Neuronal stem cell (in vitro differentiated cells): ENCODE results near the gene NECTIN4.

Experiments
- DNase-seq: peaks from one replicate; pipeline ENCODE4 v3.0.0-alpha.2; 2013; ENCODE audit warnings: low spot score
- H2AFZ ChIP-seq: one replicate; pipeline ENCODE4 v1.6.1; 2013; ENCODE audit warnings: mild to moderate bottlenecking, low read length, inconsistent platforms
- H2AK5ac ChIP-seq: 2 replicates; pipeline ENCODE4 v1.6.1; 2013; ENCODE audit warnings: low read depth, mild to moderate bottlenecking, inconsistent platforms, low read length, moderate library complexity, mixed read lengths
- H2BK120ac ChIP-seq: 2 replicates; pipeline ENCODE4 v1.6.1; 2013; ENCODE audit warnings: low read depth, mild to moderate bottlenecking, inconsistent platforms, low read length, moderate library complexity, mixed read lengths
- H2BK12ac ChIP-seq: one replicate; pipeline ENCODE4 v1.6.1; 2013; ENCODE audit warnings: low read length, inconsistent platforms
- H2BK15ac ChIP-seq: 2 replicates; pipeline ENCODE4 v1.6.1; 2013; ENCODE audit warnings: mild to moderate bottlenecking, low read length, inconsistent platforms, mixed read lengths
- H2BK5ac ChIP-seq: one replicate; pipeline ENCODE4 v1.6.1; 2013; ENCODE audit warnings: inconsistent platforms, mild to moderate bottlenecking, low read length, moderate library complexity
- H3K14ac ChIP-seq: one replicate; pipeline ENCODE4 v1.6.1; 2013; ENCODE audit warnings: low read length, inconsistent platforms
- H3K18ac ChIP-seq: 2 replicates; pipeline ENCODE4 v1.6.1; 2013; ENCODE audit warnings: low read length, inconsistent platforms
- H3K23ac ChIP-seq: 2 replicates; pipeline ENCODE4 v1.6.1; 2013; ENCODE audit warnings: low read depth, mild to moderate bottlenecking, mixed read lengths, low read length, inconsistent platforms; ENCODE audit not compliant: poor library complexity
- H3K27ac ChIP-seq: replicated peaks from 3 replicates; pipeline ENCODE4 v1.5.1; 2013; ENCODE audit warnings: low read length, inconsistent platforms
- H3K27me3 ChIP-seq, 3 experiments: 2 replicates each; pipeline ENCODE4 v1.6.1; 2013; ENCODE audit warnings: low read length in 3 of 3, mild to moderate bottlenecking in 2 of 3, inconsistent platforms in 1 of 3, low read depth in 1 of 3, mixed read lengths in 1 of 3, moderate library complexity in 1 of 3; ENCODE audit not compliant: control insufficient read depth in 3 of 3, insufficient read depth in 3 of 3
- H3K36me3 ChIP-seq, 2 donors: replicated peaks in 1 of 2; 2 replicates each; pipeline ENCODE4 v1.6.1; 2013; ENCODE audit warnings: low read length in 2 of 2; ENCODE audit not compliant: control insufficient read depth in 2 of 2, insufficient read depth in 2 of 2
- H3K4ac ChIP-seq: 2 replicates; pipeline ENCODE4 v1.6.1; 2013; ENCODE audit warnings: inconsistent platforms, mild to moderate bottlenecking, low read length, moderate library complexity
- H3K4me1 ChIP-seq, 2 donors: 1 replicate in 1 of 2; 2 replicates in 1 of 2; pipeline ENCODE4 v1.6.1; 2013; ENCODE audit warnings: low read length in 2 of 2, low read depth in 1 of 2; ENCODE audit not compliant: control insufficient read depth in 2 of 2, insufficient read depth in 1 of 2
- H3K4me2 ChIP-seq: one replicate; pipeline ENCODE4 v1.6.1; 2013; ENCODE audit warnings: mild to moderate bottlenecking, low read length, inconsistent platforms; ENCODE audit not compliant: insufficient read depth, poor library complexity, severe bottlenecking
- H3K4me3 ChIP-seq, 2 donors: 2 replicates each; pipeline ENCODE4 v1.5.1; 2013; ENCODE audit warnings: low read length in 2 of 2, mild to moderate bottlenecking in 2 of 2, inconsistent platforms in 1 of 2, moderate library complexity in 1 of 2
- H3K79me1 ChIP-seq: one replicate; pipeline ENCODE4 v1.6.1; 2013; ENCODE audit warnings: low read depth, mild to moderate bottlenecking, inconsistent platforms, low read length, moderate library complexity
- H3K9ac ChIP-seq: one replicate; pipeline ENCODE4 v1.6.1; 2013; ENCODE audit warnings: mild to moderate bottlenecking, low read depth, low read length, inconsistent platforms; ENCODE audit not compliant: poor library complexity
- H3K9me3 ChIP-seq, 2 donors: replicated peaks in 1 of 2; 2 replicates each; pipeline versions ENCODE3 to v1.6.1; 2013; ENCODE audit warnings: low read length in 2 of 2, mild to moderate bottlenecking in 2 of 2, inconsistent platforms in 1 of 2, low read depth in 1 of 2, mixed read lengths in 1 of 2, moderate library complexity in 1 of 2; ENCODE audit not compliant: control insufficient read depth in 2 of 2, insufficient read depth in 1 of 2
- H4K8ac ChIP-seq: one replicate; pipeline ENCODE4 v1.6.1; 2013; ENCODE audit warnings: low read depth, mild to moderate bottlenecking, inconsistent platforms, low read length, moderate library complexity
- H4K91ac ChIP-seq: one replicate; pipeline ENCODE4 v1.6.1; 2013; ENCODE audit warnings: low read length, low read depth, mild to moderate bottlenecking, inconsistent platforms; ENCODE audit not compliant: poor library complexity
- WGBS, 2 donors: extraction: QIAGEN DNeasy Blood & Tissue Kit; methylation state at CpG; one replicate each; pipeline ENCODE4 v1.1.7; 2013; ENCODE audit warnings: missing lambda C conversion rate in 2 of 2, mixed read lengths in 1 of 2; ENCODE audit not compliant: insufficient read length in 2 of 2, insufficient replicate concordance in 1 of 2; ENCODE audit errors: extremely low coverage in 2 of 2; 5-methylcytosine and 5-hydroxymethylcytosine counted together

Gene NECTIN4

DNA sequence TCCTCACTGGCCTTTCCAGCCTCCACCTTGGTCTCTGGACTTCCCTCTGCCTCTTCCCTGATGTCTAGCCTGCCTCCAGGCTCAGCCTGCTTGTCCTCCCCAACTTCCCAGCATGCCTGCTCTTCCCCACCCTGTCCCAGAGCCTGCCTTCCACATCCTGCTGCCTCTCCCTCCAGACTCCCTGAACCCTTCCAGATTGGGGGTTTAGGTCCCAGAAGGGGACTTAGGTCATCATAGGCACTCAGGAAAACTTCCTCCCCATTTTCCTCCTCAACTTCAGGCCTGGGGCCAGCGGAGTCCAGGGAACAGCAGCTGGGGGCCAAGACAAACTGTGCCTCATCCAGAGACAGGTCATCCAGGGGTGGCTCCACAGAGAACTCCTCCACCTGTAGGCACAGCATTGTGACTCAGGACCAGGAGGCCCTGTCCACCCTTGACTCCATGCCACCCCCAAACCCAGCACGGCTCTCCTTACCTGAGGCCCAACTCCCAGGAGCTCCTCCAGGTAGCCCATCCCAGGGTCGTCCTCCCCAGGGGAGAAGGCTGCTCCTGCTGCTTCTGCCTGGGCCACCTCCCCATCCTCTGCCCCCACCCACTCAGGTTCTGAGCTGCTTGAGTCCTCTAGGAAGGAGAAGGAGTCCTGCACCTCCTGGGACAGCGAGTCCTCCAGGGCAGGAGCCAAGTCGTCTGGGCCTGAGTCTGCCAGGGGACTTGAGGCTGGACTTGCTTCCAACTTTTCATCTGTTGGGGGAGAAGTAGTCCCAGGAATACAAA is 40.2 kb downstream of the NECTIN4 start:
- Histone ChIP-seq H3K4me3 (no peak overlapping the region), H3K36me3 (no peaks in the 10 kb centered on the region), H3K18ac (no peak overlapping the region), H2AK5ac (peak overlapping the region; percentile 32), H2BK15ac (no peak overlapping the region), H3K23ac (no peak overlapping the region), H3K4me2 (no peak overlapping the region), H3K14ac (no peak overlapping the region), H3K27me3 (peaks cover 0 to under 1% (median 0%) of the 10 kb centered on the region in 3 experiments), H3K79me1 (no peaks in the 10 kb centered on the region), H2BK120ac (no peak overlapping the region), H3K9ac (no peak overlapping the region), H4K8ac (no peak overlapping the region), H3K9me3 (peaks cover 14 to 32% of the 10 kb centered on the region in 2 donors), H3K4ac (no peak overlapping the region), H2BK5ac (peak overlapping the region; percentile 33), H4K91ac (no peak overlapping the region), H3K27ac (no peak overlapping the region), H3K4me1 (peaks cover 2 to 7% of the 10 kb centered on the region in 2 donors), H2BK12ac (no peak overlapping the region), H2AFZ (no peak overlapping the region)
- DNase-seq = no peak
- WGBS, 2 donors = no CpG with 5 or more reads among the region's 5 CpGs

DNA sequence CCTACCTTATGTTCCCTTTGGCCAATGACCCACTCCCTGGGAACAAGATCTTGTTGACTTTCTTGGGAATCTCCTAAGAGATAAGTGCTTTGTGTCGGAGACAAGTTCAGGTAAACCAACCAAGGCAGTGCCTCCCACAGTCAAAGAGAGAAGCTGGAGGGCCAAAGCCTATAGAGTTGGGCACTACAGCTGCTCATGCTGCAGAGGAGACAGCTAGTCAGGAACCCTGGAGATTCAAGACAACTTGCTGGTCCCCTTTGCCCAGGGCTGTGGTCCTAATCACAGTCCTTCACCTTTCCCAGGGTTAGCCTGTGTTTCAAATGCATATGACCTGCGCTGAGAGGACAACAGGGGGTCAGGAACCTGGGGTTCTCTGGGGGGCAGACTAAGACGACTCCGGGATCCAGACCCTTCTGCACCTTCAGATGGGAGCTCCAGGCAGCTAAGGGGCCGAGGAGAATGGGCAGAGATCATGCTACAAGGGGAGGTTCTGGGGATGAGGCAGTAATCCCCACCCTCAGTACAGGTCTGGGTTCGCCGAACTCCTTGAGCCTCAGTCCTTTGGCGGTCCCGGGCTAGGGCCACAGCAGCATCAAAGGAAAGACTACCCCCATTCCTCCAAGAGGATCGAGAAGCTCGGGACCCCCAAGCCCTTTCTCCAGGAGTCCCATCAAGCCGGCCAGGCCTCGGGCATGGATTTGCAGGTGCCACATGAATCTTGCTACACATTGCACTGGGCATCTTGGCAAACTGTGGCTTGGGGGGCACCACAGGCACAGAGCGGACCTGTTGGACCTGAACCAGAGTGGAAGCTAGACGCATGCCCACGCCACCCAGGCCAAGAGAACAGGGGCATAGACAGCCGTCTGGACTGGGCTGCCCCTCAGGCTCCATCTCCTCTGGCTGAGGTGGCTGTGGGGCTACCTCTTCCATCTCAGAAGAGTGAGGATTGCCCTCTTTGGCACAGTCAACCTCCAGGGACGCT is 41.6 kb downstream of the NECTIN4 start:
- no peaks in the 10 kb centered on the region for H3K79me1 ChIP-seq
- no CpG with 5 or more reads among the region's 18 CpGs for WGBS, 2 donors
- no peak overlapping the region for H3K14ac ChIP-seq

DNA sequence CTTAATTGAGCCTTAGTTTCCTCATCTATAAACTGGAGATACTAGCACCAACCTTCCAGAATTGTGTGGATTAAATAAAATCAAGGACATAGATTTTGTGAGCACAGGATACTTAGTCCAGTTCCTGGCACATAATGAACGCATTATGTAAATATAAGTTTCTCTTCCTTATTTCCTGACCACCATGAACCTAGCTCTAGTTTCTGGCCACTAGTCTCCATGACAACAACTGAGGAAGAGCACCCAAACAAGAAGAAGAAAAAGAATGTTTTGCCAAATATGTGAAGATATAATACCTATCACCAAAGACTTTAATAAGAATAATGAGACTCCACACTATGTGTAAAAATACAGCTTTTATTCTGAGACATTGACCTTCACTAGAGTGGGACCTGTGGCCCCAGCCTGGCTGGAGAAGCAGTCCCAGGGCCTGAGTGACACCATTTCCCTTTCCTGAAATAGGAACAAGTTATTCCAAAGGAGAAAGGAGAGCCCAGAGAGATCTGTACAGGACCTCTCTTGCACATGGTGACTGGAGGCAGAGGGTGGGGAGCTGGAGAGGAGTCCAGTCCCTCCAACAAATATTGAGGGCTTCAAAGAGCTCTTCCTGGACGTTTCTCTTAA is 42.6 kb downstream of the NECTIN4 start:
- H3K79me1 ChIP-seq = no peaks in the 10 kb centered on the region
- no peaks in the 10 kb centered on the region for H3K27me3 ChIP-seq
- no peak overlapping the region for H3K27ac ChIP-seq
- no peak overlapping the region for H2BK12ac ChIP-seq
- no peak overlapping the region for H3K9ac ChIP-seq
- H2BK15ac ChIP-seq = no peak overlapping the region
- peak overlapping the region in 1 of 2 donors; percentile 71 for H3K4me3 ChIP-seq
- no peak overlapping the region for H3K4ac ChIP-seq
- H2BK120ac ChIP-seq = no peak overlapping the region
- no peak overlapping the region for H4K8ac ChIP-seq
- peak overlapping the region; percentile 39 for H3K4me2 ChIP-seq
- H2AFZ ChIP-seq = peak overlapping the region; percentile 83
- H2BK5ac ChIP-seq = no peak overlapping the region
- peaks cover 3 to 8% of the 10 kb centered on the region in 2 donors for H3K4me1 ChIP-seq
- H3K36me3 ChIP-seq = peaks cover 14 to 17% of the 10 kb centered on the region in 2 donors
- H3K9me3 ChIP-seq = peaks cover 14 to 32% of the 10 kb centered on the region in 2 donors
- no CpG with 5 or more reads among the region's 2 CpGs for WGBS, 2 donors
- no peak for DNase-seq
- H3K14ac ChIP-seq = no peak overlapping the region
- no peak overlapping the region for H2AK5ac ChIP-seq
- no peak overlapping the region for H4K91ac ChIP-seq
- H3K18ac ChIP-seq = no peak overlapping the region
- H3K23ac ChIP-seq = no peak overlapping the region

More for the DNA sequence above, 41.6 kb downstream of the NECTIN4 start:
- H3K9ac ChIP-seq = peak overlapping the region; percentile 26
- H2BK12ac ChIP-seq = no peak overlapping the region
- H2BK15ac ChIP-seq = no peak overlapping the region
- H3K27me3 ChIP-seq = no peaks in the 10 kb centered on the region
- no peak overlapping the region for H4K91ac ChIP-seq
- H3K4me2 ChIP-seq = no peak overlapping the region
- peaks cover 4 to 7% of the 10 kb centered on the region in 2 donors for H3K36me3 ChIP-seq
- no peak for DNase-seq
- H3K4me3 ChIP-seq = no peak overlapping the region
- H4K8ac ChIP-seq = no peak overlapping the region
- no peak overlapping the region for H2AFZ ChIP-seq
- H2BK120ac ChIP-seq = no peak overlapping the region
- H2AK5ac ChIP-seq = no peak overlapping the region
- H3K4me1 ChIP-seq = peaks cover 3 to 8% of the 10 kb centered on the region in 2 donors
- H3K18ac ChIP-seq = no peak overlapping the region
- H2BK5ac ChIP-seq = no peak overlapping the region
- H3K27ac ChIP-seq = no peak overlapping the region
- peak overlapping the region; percentile 49 for H3K23ac ChIP-seq
- H3K4ac ChIP-seq = peak overlapping the region; percentile 20
- peaks cover 14 to 32% of the 10 kb centered on the region in 2 donors for H3K9me3 ChIP-seq
